Cardiac septum (tissue), 1 donor: ENCODE data around the gene PGAM1. TPM values are rescaled to one million over a fixed set of nuclear protein-coding genes. Genes with fewer than 3 reads are reported as not detected.
A peak's percentile ranks its signal among the peaks of the same experiment; 100 is the strongest.
"Not testable (repeated sequence)": the region's sequence is repeated elsewhere in the genome, so short reads cannot be mapped to it uniquely, and the experiment has no call there.

Source experiments
- DNase-seq: peaks from one replicate; pipeline ENCODE4 v3.0.0-alpha.2; 2020; ENCODE audit warnings: low spot score
- intact Hi-C: fragments of 100-400 bp; cut with DNase I; formaldehyde crosslinking; loops from one replicate; pipeline ENCODE4 v1.14.0; 2022
- total RNA-seq: library from RNA; stranded (reverse); fragmentation: NEBNext Ultra II Directional; extraction: Animal tissue kit (Norgen Biotek cat#: 25700); gene quantifications from one replicate; pipeline ENCODE4 v1.2.1, GENCODE V29; 2021
- donor health status: DM: no; HTN: no; CAD: no.

Gene PGAM1
- total RNA-seq, 1 donor from 2014 or later = 331 TPM

GRCh38 chr10:97451605-97452004 is 25.6 kb downstream of the PGAM1 start:
- DNase-seq = no peak
- intact Hi-C loops = no loop called here

- no peak for DNase-seq
- intact Hi-C loops = no loop called here
Measured at GRCh38 chr10:97452352-97452751, 26.4 kb downstream of the PGAM1 start.

- DNase-seq = no peak
- intact Hi-C loops = no loop called here
Measured at GRCh38 chr10:97454330-97455036, 28.5 kb downstream of the PGAM1 start.

DNA sequence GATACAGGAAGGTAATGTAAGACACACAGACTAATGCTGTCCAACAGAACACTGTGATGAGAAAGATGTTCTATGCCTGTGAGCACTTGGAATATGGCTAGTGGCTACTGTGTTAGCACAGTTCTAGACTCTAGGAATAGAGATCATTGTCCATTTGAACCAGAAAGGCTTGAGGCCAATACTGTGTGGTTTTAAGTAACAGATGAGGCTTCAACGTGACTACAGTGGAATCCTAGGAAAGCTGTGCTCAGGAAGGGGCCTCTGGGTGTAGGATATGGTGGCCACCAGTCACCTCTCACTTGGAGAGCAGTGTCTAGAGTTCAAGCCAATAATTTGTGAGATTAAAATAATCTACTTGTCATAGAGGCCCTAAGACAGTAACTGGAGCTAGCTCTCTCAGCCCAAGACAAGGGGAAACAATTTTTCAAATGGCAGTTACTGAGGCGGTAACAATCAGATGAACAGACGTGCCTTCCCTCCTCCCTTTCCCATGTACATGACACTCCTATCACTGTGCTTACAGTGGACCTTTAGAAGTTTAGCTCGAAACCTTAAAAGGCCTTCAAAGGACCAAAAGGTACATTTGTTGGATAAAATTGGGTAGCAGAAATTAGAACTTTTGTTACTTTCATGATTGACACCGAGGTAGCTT is 30.2 kb downstream of the PGAM1 start:
- intact Hi-C loops = no loop called here

GRCh38 chr10:97456686-97457065 is 30.7 kb downstream of the PGAM1 start:
- intact Hi-C loops = no loop called here

More for the DNA sequence above, 30.2 kb downstream of the PGAM1 start:
- no peak for DNase-seq

GRCh38 chr10:97459111-97459510 is 33.1 kb downstream of the PGAM1 start:
- intact Hi-C loops = no loop called here

More at GRCh38 chr10:97456686-97457065, 30.7 kb downstream of the PGAM1 start:
- peak; percentile 60 for DNase-seq

GRCh38 chr10:97459933-97460332 is 33.9 kb downstream of the PGAM1 start:
- intact Hi-C loops = loop anchor here (5.0 kb wide), 1 partner anchor 152 kb away; no protein-coding TSS in a partner anchor
- DNase-seq = no peak

More at GRCh38 chr10:97459111-97459510, 33.1 kb downstream of the PGAM1 start:
- no peak for DNase-seq

- intact Hi-C loops = loop anchor here (2.0 to 5.0 kb wide), 2 partner anchors 92 to 150 kb away; no protein-coding TSS in a partner anchor
- DNase-seq = no peak
Measured at GRCh38 chr10:97462309-97462708, 36.3 kb downstream of the PGAM1 start.

DNA sequence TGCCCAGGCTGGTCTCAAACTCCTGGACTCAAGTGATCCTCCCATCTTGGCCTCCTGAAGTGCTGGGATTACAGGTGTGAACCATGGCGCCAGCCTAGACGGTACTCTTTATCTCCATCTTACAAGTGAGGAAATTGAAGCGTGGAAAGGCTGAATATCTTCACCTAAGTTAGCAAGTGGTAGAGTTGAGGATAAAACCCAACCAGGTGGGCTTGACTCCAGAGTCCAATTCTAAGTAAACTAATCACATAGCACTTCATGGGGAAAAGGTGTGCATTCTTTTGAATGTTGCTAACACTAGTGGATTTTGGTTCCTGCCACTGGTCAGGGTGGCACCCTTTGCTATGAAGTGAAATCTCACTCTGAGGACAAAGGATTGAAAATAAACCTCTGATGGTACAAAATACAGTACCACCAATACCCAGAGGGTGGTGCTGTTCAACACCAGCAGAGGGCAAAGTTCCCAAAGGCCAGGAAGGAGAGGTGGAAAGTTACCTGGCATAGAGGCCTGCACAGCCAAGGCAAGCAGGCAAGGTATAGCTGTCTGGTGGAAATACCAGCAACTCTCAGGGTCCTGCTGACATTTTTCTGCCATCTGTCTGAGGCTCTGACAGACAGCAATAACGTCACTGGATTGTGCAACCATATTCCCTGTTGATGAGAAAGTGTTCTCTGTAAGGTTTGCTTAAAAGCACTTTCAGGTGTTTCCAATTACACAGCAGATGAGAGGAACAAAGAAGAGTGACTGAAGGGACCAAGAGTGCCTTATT is 37.6 kb downstream of the PGAM1 start:
- intact Hi-C loops = loop anchor here (2.0 to 5.0 kb wide), 2 partner anchors 91 to 149 kb away; no protein-coding TSS in a partner anchor
- DNase-seq = no peak

DNA sequence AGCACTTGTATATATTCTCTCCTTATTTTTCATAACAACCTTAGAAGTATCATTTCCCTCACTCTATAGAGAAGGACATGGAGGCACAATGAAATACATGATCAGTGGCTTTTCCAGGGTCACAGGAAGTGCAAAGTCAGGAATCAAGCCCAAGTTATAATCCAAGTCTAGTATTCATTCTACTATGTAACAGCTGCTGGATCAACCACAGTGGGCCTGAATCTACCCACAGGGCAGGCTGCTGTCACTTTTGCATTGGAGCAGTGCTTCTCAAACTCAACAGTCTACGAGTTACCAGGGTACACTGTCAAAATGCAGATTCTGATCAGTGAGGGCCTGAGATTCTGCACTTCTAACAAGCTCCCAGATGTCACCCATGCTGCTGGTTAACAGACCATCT is 38.2 kb downstream of the PGAM1 start:
- DNase-seq = no peak
- intact Hi-C loops = loop anchor here (5.0 kb wide), 1 partner anchor 148 kb away; no protein-coding TSS in a partner anchor

DNA sequence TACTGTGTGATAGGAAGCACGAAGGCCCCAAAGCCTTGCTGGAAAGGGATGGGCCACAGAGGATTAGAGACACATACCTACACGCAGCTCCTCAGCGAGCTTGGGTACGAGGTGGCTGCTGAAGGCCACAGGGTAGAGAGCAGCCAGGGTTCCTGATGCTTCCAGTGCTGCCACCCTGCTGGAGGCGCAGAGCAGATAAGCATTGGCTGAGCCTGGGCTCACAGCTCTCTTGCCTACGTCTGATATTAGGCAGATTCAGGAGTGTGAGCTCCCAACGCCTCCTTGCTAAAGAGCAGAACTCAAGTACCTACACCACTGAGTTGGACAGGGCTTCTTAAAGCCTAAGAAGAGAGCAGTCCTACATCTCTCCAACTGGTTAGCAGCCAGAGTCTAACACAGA is 40.0 kb downstream of the PGAM1 start:
- intact Hi-C loops = no loop called here

DNA sequence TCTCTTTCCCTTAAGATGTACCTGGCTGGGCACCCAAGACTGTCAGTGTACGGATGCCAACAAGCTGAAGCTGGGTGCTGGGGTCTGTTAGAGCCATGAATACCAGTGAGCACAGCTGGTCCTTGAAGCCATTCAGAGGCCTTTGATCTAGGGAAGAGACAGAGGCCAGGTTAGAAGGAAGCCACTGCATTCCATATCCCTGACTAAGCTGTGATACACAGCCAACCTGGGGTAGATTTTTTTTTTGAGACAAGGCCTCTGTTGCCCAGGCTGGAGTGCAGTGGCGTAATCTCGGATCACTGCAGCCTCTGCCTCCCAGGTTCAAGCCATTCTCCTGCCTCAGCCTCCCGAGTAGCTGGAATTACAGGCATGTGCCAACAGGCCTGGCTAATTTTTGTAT is 40.8 kb downstream of the PGAM1 start:
- no peak for DNase-seq
- intact Hi-C loops = no loop called here

More for the DNA sequence above, 40.0 kb downstream of the PGAM1 start:
- no peak for DNase-seq

DNA sequence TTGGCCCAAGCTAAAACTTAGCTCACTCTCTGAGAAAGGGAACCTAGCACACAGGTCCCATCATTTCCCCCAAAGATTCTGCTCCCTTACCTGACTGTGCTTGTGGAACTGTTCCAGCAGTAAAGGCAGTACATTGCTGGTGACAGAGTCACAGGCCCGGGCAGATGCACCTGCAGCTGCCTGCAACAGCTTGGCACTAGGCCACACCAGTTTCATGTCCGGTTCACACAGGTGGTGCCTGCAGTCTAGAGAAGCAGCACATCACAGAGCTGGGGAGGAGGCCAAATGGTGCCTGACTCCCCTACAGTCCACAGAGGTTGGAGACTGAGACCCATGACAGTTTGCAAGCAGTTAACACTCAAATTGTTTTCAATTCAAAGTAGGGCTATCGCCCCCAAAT is 42.2 kb downstream of the PGAM1 start:
- intact Hi-C loops = no loop called here
- no peak for DNase-seq

DNA sequence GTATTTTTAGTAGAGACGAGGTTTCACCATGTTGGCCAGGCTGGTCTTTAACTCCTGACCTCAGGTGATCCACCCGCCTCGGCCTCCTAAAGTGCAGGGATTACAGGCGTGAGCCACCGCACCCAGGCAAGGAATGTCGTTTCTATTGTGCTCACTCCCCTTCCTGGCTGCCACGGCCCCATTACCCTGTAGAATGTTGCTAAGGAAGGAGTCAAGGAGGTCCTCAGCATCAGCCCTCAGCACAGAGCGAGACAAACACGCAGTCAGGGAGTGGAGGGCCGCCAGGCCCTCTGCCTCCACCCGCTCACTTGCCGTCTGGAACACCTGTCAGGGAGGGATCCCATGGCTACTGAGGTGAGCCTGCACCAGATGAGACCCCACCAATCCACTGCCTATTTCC is 42.8 kb downstream of the PGAM1 start:
- DNase-seq, intact Hi-C loops: not testable (repeated sequence)

- intact Hi-C loops = no loop called here
- DNase-seq = no peak
Measured at GRCh38 chr10:97474918-97475317, 48.9 kb downstream of the PGAM1 start.

DNA sequence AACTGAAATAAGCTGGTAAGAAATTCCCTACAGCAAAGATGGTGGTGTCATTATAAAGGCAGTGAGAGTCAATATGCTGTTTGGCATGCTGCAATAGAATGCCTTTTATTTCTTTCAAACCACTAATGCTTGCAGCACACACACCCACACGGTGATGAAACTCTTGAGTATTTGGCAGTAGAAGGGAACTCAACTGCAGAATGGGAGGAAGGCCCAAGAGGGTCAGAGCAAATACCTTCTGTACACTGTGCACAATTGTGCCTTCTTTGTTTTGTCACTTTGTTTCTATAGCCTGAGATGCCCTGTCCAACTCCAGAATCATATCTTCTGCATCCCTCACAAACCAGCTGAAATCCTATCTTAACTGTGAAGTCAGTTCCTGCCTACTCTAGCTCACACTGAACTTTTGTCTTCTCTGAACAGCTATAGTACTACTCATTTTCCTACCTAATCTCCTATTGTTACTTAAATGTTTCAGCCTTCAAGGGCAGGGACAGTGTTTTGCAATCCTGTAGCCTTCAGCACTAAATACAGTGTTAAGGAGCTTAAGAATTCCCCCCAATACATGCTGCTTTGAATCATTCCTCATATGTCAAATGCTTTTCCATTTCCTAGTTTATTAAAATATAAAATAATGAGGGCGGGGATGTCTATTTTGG is 50.1 kb downstream of the PGAM1 start:
- intact Hi-C loops = no loop called here
- DNase-seq = no peak

- intact Hi-C loops, DNase-seq: not testable (repeated sequence)
Measured at GRCh38 chr10:97479410-97479809, 53.4 kb downstream of the PGAM1 start.

- intact Hi-C loops = no loop called here
- DNase-seq = no peak
Measured at GRCh38 chr10:97479939-97480338, 53.9 kb downstream of the PGAM1 start.

GRCh38 chr10:97481071-97481470 is 55.1 kb downstream of the PGAM1 start:
- intact Hi-C loops = no loop called here

DNA sequence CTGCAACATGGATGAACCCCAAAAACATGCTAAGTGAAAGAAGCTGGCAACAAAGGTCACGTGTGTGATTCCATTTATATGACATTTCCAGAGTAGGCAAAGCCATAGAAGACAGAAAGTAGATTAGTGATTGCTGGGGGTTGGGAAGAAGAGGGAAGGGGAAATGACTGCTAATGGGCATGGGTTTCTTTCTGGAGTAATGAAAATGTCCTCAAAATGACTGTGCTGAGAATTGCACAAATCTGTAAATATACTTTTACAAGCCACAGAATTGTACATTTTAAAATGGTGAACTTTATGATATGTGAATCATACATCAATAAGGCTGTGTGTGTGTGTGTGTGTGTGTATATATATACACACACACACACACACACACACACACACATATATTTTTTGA is 56.4 kb downstream of the PGAM1 start:
- intact Hi-C loops = no loop called here
- DNase-seq = no peak

More at GRCh38 chr10:97481071-97481470, 55.1 kb downstream of the PGAM1 start:
- DNase-seq = no peak
